Gastrocnemius medialis (tissue), 4 donors: ENCODE measurements around the gene PROM2.

Experiments used
- CTCF ChIP-seq, 5 experiments: fragments of 450-650 bp in 3 of 5; fragments of 200-600 bp in 2 of 5; sonication (generic) in 2 of 5; IDR thresholded peaks in 4 of 5; conservative IDR thresholded peaks in 1 of 5; 1 replicate in 4 of 5; 2 replicates in 1 of 5; pipeline ENCODE4 v1.5.1; 2016 to 2019; ENCODE audit warnings: antibody characterized with exemption in 5 of 5, mild to moderate bottlenecking in 3 of 5, moderate library complexity in 3 of 5
- POLR2A ChIP-seq, 2 donors: fragments of 450-650 bp; IDR thresholded peaks; one replicate each; pipeline ENCODE4 v1.6.1; 2017; ENCODE audit warnings: antibody characterized with exemption in 2 of 2, mild to moderate bottlenecking in 2 of 2, moderate library complexity in 2 of 2

DNA sequence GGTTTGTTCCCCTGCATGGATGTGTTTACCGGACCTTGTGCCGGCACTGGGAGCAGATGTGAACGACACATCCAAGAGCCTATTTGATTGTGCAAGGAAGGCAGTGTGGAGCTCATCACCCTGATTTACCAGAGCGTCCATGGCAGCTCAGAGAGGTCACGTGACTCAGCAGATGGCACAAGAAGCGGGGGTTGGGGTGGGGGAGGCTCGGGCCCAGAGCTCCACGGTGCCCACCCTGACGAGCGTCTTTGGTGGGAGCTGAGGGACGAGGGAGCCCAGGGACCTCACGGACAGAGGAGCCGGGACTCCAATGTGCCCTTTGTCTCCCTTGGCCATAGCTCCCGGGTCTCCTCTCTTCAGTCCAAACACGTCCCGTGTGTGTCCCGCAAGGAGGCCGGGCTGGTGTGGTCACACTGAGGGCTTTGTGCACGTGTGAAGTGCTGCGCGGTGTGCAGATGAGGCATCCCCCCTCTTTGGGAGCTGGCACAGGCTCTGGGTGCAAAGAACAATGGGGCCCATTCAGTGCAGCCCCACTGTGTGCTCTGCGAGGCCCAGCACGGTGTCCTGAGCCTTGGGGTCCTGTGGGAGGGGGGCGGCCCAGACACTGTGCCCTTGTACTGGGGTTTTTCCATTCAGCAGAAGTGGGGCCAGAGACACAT, 38.4 kb downstream of the PROM2 start:
- TF ChIP-seq CTCF (IDR thresholded peaks at IDR 0.05 in 4 of 5, conservative IDR thresholded peaks at IDR 0.05 in 1 of 5) (no peak), POLR2A (IDR thresholded peaks at IDR 0.05) (no peak)
